GM04504 (cell line): ENCODE measurements around the gene PKP3.
"Not testable (repeated sequence)": the region's sequence is repeated elsewhere in the genome, so short reads cannot be mapped to it uniquely, and the experiment has no call there.

Source experiments
- DNase-seq: peaks from one replicate; pipeline ENCODE4 v3.0.0-alpha.2; 2012; ENCODE audit warnings: low read depth

PKP3 gene

DNA sequence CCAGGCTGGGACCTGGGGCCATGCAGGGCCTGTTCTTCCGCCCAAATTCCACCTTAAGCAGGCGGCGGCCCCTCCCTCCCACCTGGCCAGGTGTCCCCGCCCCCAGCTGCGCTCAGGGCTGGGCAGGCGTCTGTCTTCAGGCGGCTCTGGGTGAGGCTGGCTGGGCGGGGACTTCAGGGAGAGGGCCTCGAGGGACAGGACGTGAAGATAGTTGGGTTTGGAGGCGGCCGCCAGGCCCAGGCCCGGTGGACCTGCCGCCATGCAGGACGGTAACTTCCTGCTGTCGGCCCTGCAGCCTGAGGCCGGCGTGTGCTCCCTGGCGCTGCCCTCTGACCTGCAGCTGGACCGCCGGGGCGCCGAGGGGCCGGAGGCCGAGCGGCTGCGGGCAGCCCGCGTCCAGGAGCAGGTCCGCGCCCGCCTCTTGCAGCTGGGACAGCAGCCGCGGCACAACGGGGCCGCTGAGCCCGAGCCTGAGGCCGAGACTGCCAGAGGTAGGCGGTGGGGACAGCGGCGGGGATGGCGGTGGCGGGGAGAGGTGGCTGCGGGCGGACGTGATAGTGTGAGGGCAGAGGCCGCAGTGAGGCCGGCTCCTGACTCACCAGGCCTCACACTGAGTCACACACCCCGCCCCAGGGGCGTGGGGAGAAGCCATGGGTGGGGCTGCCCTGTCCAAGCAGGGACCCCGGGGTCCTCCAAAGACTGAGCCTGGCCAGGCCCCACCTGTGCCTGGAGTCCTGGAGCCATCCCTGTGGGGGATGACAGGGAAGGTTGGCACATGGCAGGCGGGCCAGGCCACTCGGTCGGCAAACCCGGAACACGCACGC, at the start of gene PKP3:
Gene PKP3, plus strand, starts transcription at position 176 of the 824 bp plus-strand sequence. Its CDS starts 84 bp downstream, at position 260.
- DNase-seq: no peak

DNA sequence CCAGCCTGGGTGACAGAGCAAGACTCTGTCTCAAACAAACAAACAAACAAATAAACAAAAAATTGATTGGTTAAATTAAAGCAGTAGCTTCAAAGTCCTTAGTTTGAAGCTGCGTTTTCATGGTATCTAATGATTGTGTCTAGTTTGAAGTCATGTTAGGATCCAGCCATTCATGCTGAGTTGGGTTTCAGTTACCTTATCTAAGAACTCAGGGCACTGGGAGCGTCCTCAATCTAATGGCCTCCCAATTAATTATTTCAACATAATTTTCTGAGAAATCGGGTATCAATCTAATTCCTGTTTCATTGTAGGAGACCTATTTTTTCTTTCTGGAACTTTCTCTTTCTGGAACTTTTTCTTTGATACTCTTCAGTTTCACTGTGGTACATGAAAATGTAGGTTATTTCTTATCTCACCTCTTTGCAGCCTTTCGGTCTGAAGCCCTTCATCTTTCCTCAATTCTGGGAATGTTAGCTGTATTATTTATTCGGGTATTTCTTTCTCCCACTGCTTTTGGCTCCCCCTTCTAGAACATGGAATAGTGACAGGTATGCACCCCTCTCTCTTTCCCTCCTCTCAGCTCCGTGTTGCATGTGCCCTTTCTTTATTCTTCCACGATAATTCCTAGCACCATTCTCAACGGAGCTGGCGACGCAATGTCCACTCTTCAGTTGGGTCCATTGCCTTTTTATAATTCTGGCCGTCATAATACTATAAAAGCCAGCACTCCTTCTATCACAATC, 49.0 kb upstream of the PKP3 start:
- no peak for DNase-seq

GRCh38 chr11:346529-346928, 47.5 kb upstream of the PKP3 start:
- DNase-seq: no peak

DNA sequence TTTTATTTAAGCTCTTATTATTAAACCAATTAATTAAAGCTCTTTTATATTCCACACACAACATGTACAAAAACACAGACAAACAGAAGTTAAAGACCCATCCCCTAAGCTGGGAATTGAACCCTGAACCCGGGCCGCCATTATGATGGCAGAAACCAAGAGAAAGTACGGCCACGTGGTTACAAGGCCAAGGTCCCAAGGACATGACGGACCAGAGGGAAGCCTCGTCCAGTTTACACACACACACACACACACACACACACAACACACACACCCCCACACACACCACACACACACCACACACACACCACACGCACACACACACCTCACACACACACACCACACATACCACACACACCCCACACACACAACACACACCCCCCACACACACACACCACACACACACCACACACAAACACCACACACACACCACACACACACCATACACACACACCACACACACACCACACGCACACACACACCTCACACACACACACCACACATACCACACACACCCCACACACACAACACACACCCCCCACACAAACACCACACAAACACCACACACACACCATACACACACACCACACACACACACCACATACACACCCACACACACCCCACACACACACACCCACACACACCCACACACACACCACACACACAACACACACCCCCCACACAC, 44.6 kb upstream of the PKP3 start:
- not testable (repeated sequence) for DNase-seq

DNA sequence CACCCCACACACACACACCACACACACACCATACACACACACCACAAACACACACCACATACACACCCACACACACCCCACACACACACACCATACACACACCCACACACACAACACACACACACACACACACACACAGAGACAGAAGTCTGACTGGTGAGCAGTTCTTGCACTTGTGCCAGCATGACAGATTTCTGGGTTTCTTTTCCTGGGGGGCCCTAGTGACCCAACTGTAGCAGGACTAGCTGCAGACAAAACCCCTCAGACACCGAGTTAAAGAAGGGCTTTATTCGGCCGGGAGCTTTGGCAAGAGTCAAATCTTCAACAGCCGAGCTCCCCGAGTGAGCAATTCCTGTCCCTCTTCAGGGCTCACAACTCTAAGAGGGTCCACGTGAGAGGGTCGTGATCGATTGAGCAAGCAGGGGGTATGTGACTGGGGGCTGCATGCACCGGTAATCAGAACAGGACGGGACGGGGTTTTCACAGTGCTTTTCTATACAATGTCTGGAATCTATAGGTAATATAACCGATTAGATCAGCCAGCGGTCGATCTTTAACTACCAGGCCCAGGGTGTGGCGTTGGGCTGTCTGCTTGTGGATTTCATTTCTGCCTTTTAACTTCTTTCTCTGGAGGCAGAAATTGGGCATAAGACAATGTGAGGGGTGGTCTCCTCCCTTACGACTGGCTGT, 43.8 kb upstream of the PKP3 start:
- DNase-seq: not testable (repeated sequence)

- no peak for DNase-seq
Observed at GRCh38 chr11:350723-351255, 43.2 kb upstream of the PKP3 start.

- no peak for DNase-seq
Observed at GRCh38 chr11:351411-351810, 42.6 kb upstream of the PKP3 start.

- no peak for DNase-seq
Observed at GRCh38 chr11:352456-353031, 41.5 kb upstream of the PKP3 start.

DNA sequence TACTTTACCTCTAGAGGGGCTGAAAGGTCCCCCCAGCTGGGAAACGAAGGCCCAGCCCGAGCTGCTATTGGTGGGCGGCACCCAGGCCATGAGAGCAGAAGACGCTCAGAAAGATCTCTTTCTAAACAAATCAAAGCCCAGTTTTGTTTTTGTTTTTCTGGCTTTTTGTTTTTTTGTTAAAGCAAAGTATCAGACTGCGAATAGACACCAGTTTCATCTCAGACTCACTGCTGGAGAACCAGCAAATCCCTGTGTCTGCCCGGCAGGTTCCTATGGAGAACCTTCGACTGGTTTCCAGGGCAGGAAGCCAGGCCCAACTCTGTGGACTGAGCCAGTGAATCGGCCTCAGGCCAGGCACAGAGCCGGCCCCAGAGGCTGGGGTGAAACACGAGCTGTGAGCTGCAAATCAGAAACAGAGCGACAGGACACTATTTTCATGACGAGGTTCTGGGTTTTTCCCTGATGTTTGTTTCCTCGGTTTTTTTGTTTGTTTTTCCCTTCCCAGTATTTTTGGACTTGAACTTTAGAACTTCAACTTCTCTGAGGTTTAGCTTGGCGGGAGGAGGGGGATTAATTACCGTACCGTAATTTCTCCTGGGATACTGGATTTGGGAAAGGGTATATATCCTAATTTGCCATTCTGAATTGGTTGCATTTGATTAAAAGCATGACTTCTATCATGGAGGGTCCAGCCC, 40.7 kb upstream of the PKP3 start:
- peak; percentile 80 for DNase-seq

GRCh38 chr11:355581-356458, 38.2 kb upstream of the PKP3 start:
- peak; percentile 91 for DNase-seq

DNA sequence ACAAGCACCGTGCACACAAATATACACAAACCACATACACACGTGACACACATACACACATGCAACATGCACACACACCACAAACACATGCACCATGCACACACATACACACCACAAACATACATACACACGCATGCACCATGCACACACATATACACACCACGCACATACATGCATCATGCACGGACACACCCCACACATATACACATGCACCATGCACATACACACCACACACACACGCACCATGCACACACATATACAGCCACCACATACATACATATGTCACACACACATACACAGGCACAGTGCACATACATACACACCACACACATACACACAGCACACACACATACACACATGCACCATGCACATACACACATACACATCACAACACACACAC, 37.4 kb upstream of the PKP3 start:
- no peak for DNase-seq

GRCh38 chr11:357582-357981, 36.4 kb upstream of the PKP3 start:
- no peak for DNase-seq

DNA sequence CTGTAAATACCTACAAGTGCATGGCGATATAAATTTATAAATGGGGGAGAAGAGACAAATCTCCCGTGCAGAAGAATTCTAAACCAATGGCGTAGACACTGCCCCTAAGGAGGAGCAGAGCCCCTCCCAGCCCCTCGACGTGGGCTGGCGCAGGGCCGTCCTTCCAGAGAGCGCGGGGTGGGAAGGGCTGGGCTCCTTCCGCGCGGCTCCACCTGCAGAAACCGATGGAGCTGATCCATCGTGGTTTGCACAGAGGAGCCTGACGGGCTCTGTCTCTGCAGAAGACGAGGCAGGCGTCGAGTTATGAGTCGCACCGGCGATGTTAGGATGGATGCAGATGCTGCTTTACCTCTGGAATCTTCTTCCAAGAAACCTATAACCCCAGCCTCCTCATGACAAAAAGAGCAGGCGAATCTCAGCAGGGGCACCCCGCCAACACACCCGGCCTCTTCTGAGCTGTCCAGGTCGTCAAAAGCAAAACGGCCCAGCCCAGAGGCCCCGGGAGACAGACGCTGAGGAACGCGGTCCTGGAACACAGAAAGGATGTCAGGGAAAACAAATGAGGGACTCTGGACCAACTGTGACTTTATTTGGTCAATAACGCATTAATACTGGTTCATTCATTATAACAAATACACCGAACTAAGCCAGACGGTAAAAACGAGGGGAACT, 35.7 kb upstream of the PKP3 start:
- DNase-seq: no peak

DNA sequence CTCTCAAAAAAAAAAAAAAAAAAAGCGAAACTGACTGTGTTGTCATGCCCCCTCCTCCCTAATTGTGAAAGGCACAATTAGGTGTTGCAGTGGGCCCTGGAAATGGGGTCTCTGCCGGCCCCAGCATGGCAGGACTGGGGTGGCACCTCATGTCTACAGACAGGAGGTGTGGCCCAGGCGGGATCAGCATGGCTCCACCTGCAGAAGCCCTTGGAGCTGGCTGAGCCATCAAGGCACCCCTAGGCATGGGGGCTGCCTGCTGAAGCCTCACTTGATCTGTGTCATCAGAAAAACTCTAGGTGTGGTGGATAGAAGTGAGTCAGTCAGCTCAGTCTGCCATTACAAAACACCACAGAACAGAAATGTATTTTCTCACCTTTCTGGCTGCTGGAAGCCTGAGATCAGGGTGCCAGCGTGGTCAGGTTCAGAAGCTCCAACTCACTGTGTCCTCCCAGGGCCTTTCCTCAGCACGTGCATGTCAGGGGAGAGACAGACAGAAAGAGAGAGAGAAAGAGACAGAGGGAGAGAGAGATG, 34.8 kb upstream of the PKP3 start:
- no peak for DNase-seq

DNA sequence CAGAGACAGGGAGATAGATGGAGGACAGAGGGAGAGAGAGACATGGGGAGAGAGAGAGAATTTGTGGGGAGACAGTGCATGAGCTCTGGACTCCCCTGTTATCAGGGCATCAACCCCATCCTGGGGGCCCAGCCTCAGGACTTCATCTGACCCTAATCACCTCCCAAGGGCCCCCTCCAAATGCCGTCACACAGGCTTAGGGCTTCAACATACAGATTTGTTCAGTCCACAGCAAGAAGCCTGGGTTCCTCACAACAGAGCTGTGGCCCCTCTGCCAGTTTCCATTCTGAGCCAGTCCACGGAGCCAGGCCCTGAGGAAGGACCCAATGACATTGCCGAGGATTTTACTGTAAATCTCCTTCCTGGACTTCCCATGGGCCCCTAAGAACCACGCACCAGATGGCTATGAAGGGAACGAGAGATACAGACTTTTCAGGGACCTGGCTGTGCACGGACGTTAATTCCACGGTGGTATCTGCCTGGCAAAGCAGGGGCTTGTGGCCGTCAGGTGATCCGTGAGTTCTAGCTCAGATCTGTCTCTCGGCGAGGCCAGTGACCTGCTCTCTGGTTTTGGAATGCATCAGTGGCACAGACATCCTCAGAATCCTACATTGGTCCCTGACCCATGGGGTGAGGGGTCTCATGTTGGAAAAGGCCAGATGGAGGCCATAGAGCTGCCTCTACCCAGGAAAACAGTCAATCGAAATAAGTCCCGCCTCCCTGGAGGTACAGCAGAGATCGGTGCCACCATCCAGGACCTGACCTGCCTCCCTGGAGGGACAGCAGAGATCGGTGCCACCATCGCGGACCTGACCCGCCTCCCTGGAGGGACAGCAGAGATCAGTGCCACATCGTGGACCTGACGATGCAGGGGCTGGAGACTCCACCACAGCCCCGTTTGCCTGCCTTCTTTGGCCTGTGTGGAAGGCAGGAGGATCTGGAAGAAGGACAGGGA, 33.4 kb upstream of the PKP3 start:
- no peak for DNase-seq

DNA sequence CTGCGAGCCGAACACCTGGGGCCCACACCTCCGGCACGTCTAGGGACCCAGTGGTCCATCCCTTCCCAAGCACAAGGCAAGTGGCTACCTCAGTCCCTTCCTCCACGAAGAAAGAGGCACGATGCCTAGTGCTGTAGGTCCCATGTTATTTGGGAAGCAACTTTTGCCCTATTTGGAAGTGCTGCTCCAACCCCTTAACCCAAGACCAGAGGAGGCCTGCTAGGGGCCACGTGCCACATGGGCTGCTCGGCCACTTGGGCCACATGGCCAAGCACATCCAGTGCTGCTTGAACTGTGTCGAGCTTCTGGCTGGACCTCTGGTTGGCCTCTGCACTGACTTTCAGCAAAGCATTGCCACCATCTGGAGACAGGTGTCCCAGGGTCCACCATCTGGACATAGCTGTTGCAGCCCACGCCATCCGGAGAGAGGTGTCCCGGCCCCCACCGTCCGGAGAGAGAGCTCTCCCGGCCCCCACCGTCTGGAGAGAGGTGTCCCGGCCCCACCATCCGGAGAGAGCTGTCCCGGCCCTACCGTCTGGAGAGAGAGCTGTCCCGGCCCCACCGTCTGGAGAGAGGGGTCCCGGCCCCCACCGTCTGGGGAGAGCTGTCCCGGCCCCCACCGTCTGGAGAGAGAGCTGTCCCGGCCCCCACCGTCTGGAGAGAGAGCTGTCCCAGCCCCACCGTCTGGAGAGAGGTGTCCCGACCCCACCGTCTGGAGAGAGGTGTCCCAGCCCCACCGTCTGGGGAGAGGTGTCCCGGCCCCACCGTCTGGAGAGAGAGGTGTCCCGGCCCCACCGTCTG, 31.2 kb upstream of the PKP3 start:
- no peak for DNase-seq

DNA sequence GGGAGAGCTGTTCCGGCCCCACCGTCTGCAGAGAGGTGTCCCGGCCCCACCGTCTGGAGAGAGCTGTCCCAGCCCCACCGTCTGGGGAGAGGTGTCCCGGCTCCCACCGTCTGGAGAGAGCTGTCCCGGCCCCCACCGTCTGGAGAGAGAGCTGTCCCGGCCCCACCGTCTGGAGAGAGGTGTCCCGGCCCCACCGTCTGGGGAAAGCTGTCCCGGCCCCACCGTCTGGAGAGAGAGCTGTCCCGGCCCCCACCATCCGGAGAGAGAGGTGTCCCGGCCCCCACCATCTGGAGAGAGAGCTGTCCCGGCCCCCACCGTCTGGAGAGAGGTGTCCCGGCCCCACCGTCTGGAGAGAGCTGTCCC, 30.6 kb upstream of the PKP3 start:
- DNase-seq: not testable (repeated sequence)
